ENCODE measurements around the gene SYNE2. TPM values are rescaled to one million over a fixed set of nuclear protein-coding genes. Genes with fewer than 3 reads are reported as not detected.

The SYNE2 gene
- total RNA-seq = 10 to 100 TPM; 49.6 to 50.9 TPM

GRCh38 chr14:63852817-63853731, at the start of gene SYNE2:
SYNE2 (plus strand) TSS chr14:63853004; CDS start chr14:63909149, 56,145 bp downstream.

Small RNA genes lying within 50 kb of the gene (small RNA-seq; reads per million reads assigned to genes)
- gene MIR548H1 (0 reads per million in 2 donors), gene RF00019 (0 reads per million in 2 donors), gene RPS28P1 (0 reads per million in 2 donors)

Other genes starting within 250 kb of the SYNE2 start
- gene WDR89, start 211.1 kb upstream of the SYNE2 start, total RNA-seq = 10 to 100 TPM in 1 of 2 donors, 1 to 10 TPM in 1; 5.2 to 11.0 TPM
- 10 to 100 TPM; 22.7 to 25.3 TPM for gene SGPP1, start 124.9 kb upstream of the SYNE2 start, total RNA-seq

Data from melanocyte of skin (primary cell).